ENCODE results near the gene HES3. TPM values are rescaled to one million over a fixed set of nuclear protein-coding genes. Genes with fewer than 3 reads are reported as not detected.

HES3 gene
- total and polyA plus RNA-seq, 2 donors, result 0.99 TPM; not detected in 1

- Histone ChIP-seq H3K9me3 (ENCODE audit: control insufficient read depth in 2 of 2, insufficient read depth in 1 of 2, low read length in 1 of 2) (no peaks in the 10 kb centered on the region), H3K4me3 (ENCODE audit: low read length in 2 of 2) (no peak overlapping the region), H3K4me1 (ENCODE audit: control insufficient read depth in 2 of 2, insufficient read depth in 2 of 2, low read length in 2 of 2) (peaks cover 7 to 11% of the 10 kb centered on the region in 2 donors), H3K27ac (ENCODE audit: low read depth in 1 of 2, low read length in 1 of 2) (no peak overlapping the region), H3K36me3 (ENCODE audit: control insufficient read depth in 2 of 2, insufficient read depth in 2 of 2, low read length in 1 of 2) (no peaks in the 10 kb centered on the region), H3K27me3 (ENCODE audit: control insufficient read depth in 2 of 2, insufficient read depth in 1 of 2, low read length in 1 of 2) (peaks cover 8 to 27% of the 10 kb centered on the region in 2 donors)
- no peak for DNase-seq (ENCODE audit: low read depth in 6 of 9, low spot score in 9 of 9)
- WGBS, result 97% methylated on average over 15 of the region's 15 CpGs
Measured at GRCh38 chr1:6265151-6265550, 21.2 kb downstream of the HES3 start.

GRCh38 chr1:6266641-6267040 lies 22.7 kb downstream of the HES3 start:
- H3K36me3 ChIP-seq (ENCODE audit: control insufficient read depth in 2 of 2, insufficient read depth in 2 of 2, low read length in 1 of 2), result no peaks in the 10 kb centered on the region
- 98% methylated on average over 11 of the region's 11 CpGs for WGBS
- no peak overlapping the region for H3K4me3 ChIP-seq (ENCODE audit: low read length in 2 of 2)
- peaks cover 0 to 8% of the 10 kb centered on the region in 2 donors for H3K4me1 ChIP-seq (ENCODE audit: control insufficient read depth in 2 of 2, insufficient read depth in 2 of 2, low read length in 2 of 2)
- no peaks in the 10 kb centered on the region for H3K9me3 ChIP-seq (ENCODE audit: control insufficient read depth in 2 of 2, insufficient read depth in 1 of 2, low read length in 1 of 2)
- DNase-seq (ENCODE audit: low read depth in 6 of 9, low spot score in 9 of 9), result no peak
- no peak overlapping the region for H3K27ac ChIP-seq (ENCODE audit: low read depth in 1 of 2, low read length in 1 of 2)
- peaks cover 3 to 15% of the 10 kb centered on the region in 2 donors for H3K27me3 ChIP-seq (ENCODE audit: control insufficient read depth in 2 of 2, insufficient read depth in 1 of 2, low read length in 1 of 2)

- H3K27ac ChIP-seq (ENCODE audit: low read depth in 1 of 2, low read length in 1 of 2), result no peak overlapping the region
- H3K27me3 ChIP-seq (ENCODE audit: control insufficient read depth in 2 of 2, insufficient read depth in 1 of 2, low read length in 1 of 2), result peaks cover 0 to 4% of the 10 kb centered on the region in 2 donors
- no peak overlapping the region for H3K4me3 ChIP-seq (ENCODE audit: low read length in 2 of 2)
- peaks cover 0 to 2% of the 10 kb centered on the region in 2 donors for H3K4me1 ChIP-seq (ENCODE audit: control insufficient read depth in 2 of 2, insufficient read depth in 2 of 2, low read length in 2 of 2)
- DNase-seq (ENCODE audit: low read depth in 6 of 9, low spot score in 9 of 9), result no peak
- 96% methylated on average over 12 of the region's 12 CpGs for WGBS
- no peaks in the 10 kb centered on the region for H3K9me3 ChIP-seq (ENCODE audit: control insufficient read depth in 2 of 2, insufficient read depth in 1 of 2, low read length in 1 of 2)
- no peaks in the 10 kb centered on the region for H3K36me3 ChIP-seq (ENCODE audit: control insufficient read depth in 2 of 2, insufficient read depth in 2 of 2, low read length in 1 of 2)
Measured at GRCh38 chr1:6267686-6268322, 23.8 kb downstream of the HES3 start.

GRCh38 chr1:6268415-6268814 lies 24.4 kb downstream of the HES3 start:
- Histone ChIP-seq H3K27ac (ENCODE audit: low read depth in 1 of 2, low read length in 1 of 2) (no peak overlapping the region), H3K4me1 (ENCODE audit: control insufficient read depth in 2 of 2, insufficient read depth in 2 of 2, low read length in 2 of 2) (no peaks in the 10 kb centered on the region), H3K4me3 (ENCODE audit: low read length in 2 of 2) (no peak overlapping the region), H3K9me3 (ENCODE audit: control insufficient read depth in 2 of 2, insufficient read depth in 1 of 2, low read length in 1 of 2) (no peaks in the 10 kb centered on the region), H3K27me3 (ENCODE audit: control insufficient read depth in 2 of 2, insufficient read depth in 1 of 2, low read length in 1 of 2) (no peaks in the 10 kb centered on the region), H3K36me3 (ENCODE audit: control insufficient read depth in 2 of 2, insufficient read depth in 2 of 2, low read length in 1 of 2) (peaks cover 0 to 2% of the 10 kb centered on the region in 2 donors)
- 93% methylated on average over 21 of the region's 21 CpGs for WGBS
- no peak for DNase-seq (ENCODE audit: low read depth in 6 of 9, low spot score in 9 of 9)

- Histone ChIP-seq H3K9me3 (ENCODE audit: control insufficient read depth in 2 of 2, insufficient read depth in 1 of 2, low read length in 1 of 2) (no peaks in the 10 kb centered on the region), H3K36me3 (ENCODE audit: control insufficient read depth in 2 of 2, insufficient read depth in 2 of 2, low read length in 1 of 2) (peaks cover 0 to 2% of the 10 kb centered on the region in 2 donors), H3K27ac (ENCODE audit: low read depth in 1 of 2, low read length in 1 of 2) (no peak overlapping the region), H3K4me3 (ENCODE audit: low read length in 2 of 2) (no peak overlapping the region), H3K4me1 (ENCODE audit: control insufficient read depth in 2 of 2, insufficient read depth in 2 of 2, low read length in 2 of 2) (no peaks in the 10 kb centered on the region), H3K27me3 (ENCODE audit: control insufficient read depth in 2 of 2, insufficient read depth in 1 of 2, low read length in 1 of 2) (no peaks in the 10 kb centered on the region)
- no peak for DNase-seq (ENCODE audit: low read depth in 6 of 9, low spot score in 9 of 9)
- WGBS, result 98% methylated on average over 14 of the region's 14 CpGs
Measured at GRCh38 chr1:6269296-6269695, 25.3 kb downstream of the HES3 start.

- Histone ChIP-seq H3K36me3 (ENCODE audit: control insufficient read depth in 2 of 2, insufficient read depth in 2 of 2, low read length in 1 of 2) (peaks cover 0 to 2% of the 10 kb centered on the region in 2 donors), H3K9me3 (ENCODE audit: control insufficient read depth in 2 of 2, insufficient read depth in 1 of 2, low read length in 1 of 2) (no peaks in the 10 kb centered on the region), H3K27ac (ENCODE audit: low read depth in 1 of 2, low read length in 1 of 2) (no peak overlapping the region), H3K4me1 (ENCODE audit: control insufficient read depth in 2 of 2, insufficient read depth in 2 of 2, low read length in 2 of 2) (no peaks in the 10 kb centered on the region), H3K27me3 (ENCODE audit: control insufficient read depth in 2 of 2, insufficient read depth in 1 of 2, low read length in 1 of 2) (no peaks in the 10 kb centered on the region), H3K4me3 (ENCODE audit: low read length in 2 of 2) (no peak overlapping the region)
- WGBS, result 96% methylated on average over 22 of the region's 22 CpGs
- no peak for DNase-seq (ENCODE audit: low read depth in 6 of 9, low spot score in 9 of 9)
Measured at GRCh38 chr1:6269720-6270400, 25.9 kb downstream of the HES3 start.

GRCh38 chr1:6270401-6270800 lies 26.4 kb downstream of the HES3 start:
- peaks cover 0 to 2% of the 10 kb centered on the region in 2 donors for H3K36me3 ChIP-seq (ENCODE audit: control insufficient read depth in 2 of 2, insufficient read depth in 2 of 2, low read length in 1 of 2)
- no peak for DNase-seq (ENCODE audit: low read depth in 6 of 9, low spot score in 9 of 9)
- no peak overlapping the region for H3K27ac ChIP-seq (ENCODE audit: low read depth in 1 of 2, low read length in 1 of 2)
- 91% methylated on average over 8 of the region's 8 CpGs for WGBS
- H3K4me3 ChIP-seq (ENCODE audit: low read length in 2 of 2), result no peak overlapping the region
- no peaks in the 10 kb centered on the region for H3K4me1 ChIP-seq (ENCODE audit: control insufficient read depth in 2 of 2, insufficient read depth in 2 of 2, low read length in 2 of 2)
- no peaks in the 10 kb centered on the region for H3K27me3 ChIP-seq (ENCODE audit: control insufficient read depth in 2 of 2, insufficient read depth in 1 of 2, low read length in 1 of 2)
- H3K9me3 ChIP-seq (ENCODE audit: control insufficient read depth in 2 of 2, insufficient read depth in 1 of 2, low read length in 1 of 2), result no peaks in the 10 kb centered on the region

- Histone ChIP-seq H3K27ac (ENCODE audit: low read depth in 1 of 2, low read length in 1 of 2) (no peak overlapping the region), H3K4me3 (ENCODE audit: low read length in 2 of 2) (no peak overlapping the region), H3K4me1 (ENCODE audit: control insufficient read depth in 2 of 2, insufficient read depth in 2 of 2, low read length in 2 of 2) (no peaks in the 10 kb centered on the region), H3K27me3 (ENCODE audit: control insufficient read depth in 2 of 2, insufficient read depth in 1 of 2, low read length in 1 of 2) (no peaks in the 10 kb centered on the region), H3K36me3 (ENCODE audit: control insufficient read depth in 2 of 2, insufficient read depth in 2 of 2, low read length in 1 of 2) (peaks cover 0 to 2% of the 10 kb centered on the region in 2 donors), H3K9me3 (ENCODE audit: control insufficient read depth in 2 of 2, insufficient read depth in 1 of 2, low read length in 1 of 2) (no peaks in the 10 kb centered on the region)
- WGBS, result 81% methylated on average over 4 of the region's 4 CpGs
- DNase-seq (ENCODE audit: low read depth in 6 of 9, low spot score in 9 of 9), result no peak
Measured at GRCh38 chr1:6271006-6271405, 27.0 kb downstream of the HES3 start.

- WGBS, result 94% methylated on average over 12 of the region's 12 CpGs
- peaks cover 0 to 2% of the 10 kb centered on the region in 2 donors for H3K36me3 ChIP-seq (ENCODE audit: control insufficient read depth in 2 of 2, insufficient read depth in 2 of 2, low read length in 1 of 2)
Measured at GRCh38 chr1:6271554-6271953, 27.6 kb downstream of the HES3 start.

More at GRCh38 chr1:6271554-6271953, 27.6 kb downstream of the HES3 start:
- no peaks in the 10 kb centered on the region for H3K9me3 ChIP-seq (ENCODE audit: control insufficient read depth in 2 of 2, insufficient read depth in 1 of 2, low read length in 1 of 2)
- DNase-seq (ENCODE audit: low read depth in 6 of 9, low spot score in 9 of 9), result no peak
- H3K27ac ChIP-seq (ENCODE audit: low read depth in 1 of 2, low read length in 1 of 2), result no peak overlapping the region
- H3K4me1 ChIP-seq (ENCODE audit: control insufficient read depth in 2 of 2, insufficient read depth in 2 of 2, low read length in 2 of 2), result no peaks in the 10 kb centered on the region
- no peaks in the 10 kb centered on the region for H3K27me3 ChIP-seq (ENCODE audit: control insufficient read depth in 2 of 2, insufficient read depth in 1 of 2, low read length in 1 of 2)
- no peak overlapping the region for H3K4me3 ChIP-seq (ENCODE audit: low read length in 2 of 2)

Measured in thymus (tissue), 11 donors.